HepG2 (cell line): ENCODE results near the gene CDC42EP4. TPM values are rescaled to one million over a fixed set of nuclear protein-coding genes. Genes with fewer than 3 reads are reported as not detected.

Source experiments
- ATAD3A ChIP-seq: sonication (generic); formaldehyde crosslinking; IDR thresholded peaks from 2 replicates; pipeline ENCODE4 v1.4.0; 2020; ENCODE audit warnings: missing genetic modification reagents
- CBX2 ChIP-seq, 2 experiments: fragments of 200-600 bp in 1 of 2; sonication (generic); formaldehyde crosslinking in 1 of 2; IDR thresholded peaks; 2 replicates each; pipeline versions ENCODE4 v1.7.0 to v1.8.1; 2018 to 2022; ENCODE audit warnings: low read depth in 2 of 2, low read length in 1 of 2, mild to moderate bottlenecking in 1 of 2, missing genetic modification reagents in 1 of 2
- CCDC6 ChIP-seq: sonication (generic); formaldehyde crosslinking; IDR thresholded peaks from 2 replicates; pipeline ENCODE4 v1.8.1; 2022; ENCODE audit warnings: mild to moderate bottlenecking, missing genetic modification reagents, moderate library complexity
- CEBPB ChIP-seq: IDR thresholded peaks from 2 replicates; pipeline ENCODE4 v1.6.1; 2011; ENCODE audit warnings: low read depth, low read length, improper control_type of control experiment, borderline replicate concordance
- IKZF5 ChIP-seq: IDR thresholded peaks from 2 replicates; pipeline ENCODE4 v1.6.1; 2018; ENCODE audit warnings: missing genetic modification reagents, mild to moderate bottlenecking, missing compliant biosample characterization
- MZF1 ChIP-seq: sonication (generic); formaldehyde crosslinking; IDR thresholded peaks from 2 replicates; pipeline ENCODE4 v1.8.1; 2023; ENCODE audit warnings: mild to moderate bottlenecking, missing genetic modification reagents, borderline replicate concordance
- NBN ChIP-seq: fragments of 450-650 bp; conservative IDR thresholded peaks from 2 replicates; pipeline ENCODE4 v1.6.1; 2017
- NCOA5 ChIP-seq: sonication (generic); formaldehyde crosslinking; IDR thresholded peaks from 2 replicates; pipeline ENCODE4 v1.4.0; 2020; ENCODE audit warnings: missing genetic modification reagents
- PHF21A ChIP-seq: sonication (generic); formaldehyde crosslinking; IDR thresholded peaks from 2 replicates; pipeline ENCODE4 v1.5.0; 2020; ENCODE audit warnings: mild to moderate bottlenecking, missing genetic modification reagents
- SALL1 ChIP-seq: sonication (generic); formaldehyde crosslinking; IDR thresholded peaks from 2 replicates; pipeline ENCODE4 v1.8.0; 2022; ENCODE audit warnings: mild to moderate bottlenecking, missing genetic modification reagents
- SIX1 ChIP-seq: sonication (generic); formaldehyde crosslinking; IDR thresholded peaks from 2 replicates; pipeline ENCODE4 v1.4.0; 2020; ENCODE audit warnings: missing genetic modification reagents, borderline replicate concordance
- SRF ChIP-seq: IDR thresholded peaks from 2 replicates; pipeline ENCODE4 v1.6.1; 2011; ENCODE audit warnings: mild to moderate bottlenecking, low read depth, low read length, moderate library complexity
- STAT6 ChIP-seq: sonication (generic); formaldehyde crosslinking; IDR thresholded peaks from 2 replicates; pipeline ENCODE4 v1.4.0; 2020; ENCODE audit warnings: missing genetic modification reagents, mild to moderate bottlenecking, borderline replicate concordance
- ZBTB3 ChIP-seq: sonication (generic); formaldehyde crosslinking; IDR thresholded peaks from 2 replicates; pipeline ENCODE4 v1.4.0; 2020; ENCODE audit warnings: low read depth, mild to moderate bottlenecking, moderate library complexity, missing genetic modification reagents, borderline replicate concordance
- ZBTB7A ChIP-seq: sonication (generic); formaldehyde crosslinking; IDR thresholded peaks from 2 replicates; pipeline ENCODE4 v1.8.0; 2022; ENCODE audit warnings: mild to moderate bottlenecking, missing genetic modification reagents
- ZFP1 ChIP-seq: IDR thresholded peaks from 2 replicates; pipeline ENCODE4 v1.6.1; 2016
- ZFP91 ChIP-seq: sonication (generic); formaldehyde crosslinking; IDR thresholded peaks from 2 replicates; pipeline ENCODE4 v1.9.0; 2022; ENCODE audit warnings: missing genetic modification reagents, mild to moderate bottlenecking, borderline replicate concordance
- ZMAT5 ChIP-seq: sonication (generic); formaldehyde crosslinking; IDR thresholded peaks from 2 replicates; pipeline ENCODE4 v1.5.0; 2020; ENCODE audit warnings: mild to moderate bottlenecking, low read depth, missing genetic modification reagents, borderline replicate concordance
- ZNF337 ChIP-seq: sonication (generic); formaldehyde crosslinking; IDR thresholded peaks from 2 replicates; pipeline ENCODE4 v1.5.1; 2020; ENCODE audit warnings: missing genetic modification reagents, low read depth, mild to moderate bottlenecking, borderline replicate concordance
- ZNF446 ChIP-seq: sonication (generic); formaldehyde crosslinking; IDR thresholded peaks from 2 replicates; pipeline ENCODE4 v1.5.0; 2020; ENCODE audit warnings: mild to moderate bottlenecking, missing genetic modification reagents
- ZNF484 ChIP-seq: sonication (generic); formaldehyde crosslinking; IDR thresholded peaks from 2 replicates; pipeline ENCODE4 v1.5.1; 2020; ENCODE audit warnings: mild to moderate bottlenecking, low read depth, missing genetic modification reagents, borderline replicate concordance
- ZNF607 ChIP-seq: sonication (generic); formaldehyde crosslinking; IDR thresholded peaks from 2 replicates; pipeline ENCODE4 v1.5.1; 2020; ENCODE audit warnings: missing genetic modification reagents, mild to moderate bottlenecking, borderline replicate concordance
- ZNF788 ChIP-seq: sonication (generic); formaldehyde crosslinking; IDR thresholded peaks from 2 replicates; pipeline ENCODE4 v1.5.0; 2020; ENCODE audit warnings: mild to moderate bottlenecking, missing genetic modification reagents, borderline replicate concordance
- polyA plus RNA-seq, 8 experiments: library from polyadenylated mRNA; depleted of rRNA in 3 of 8; stranded (reverse) in 7 of 8; unstranded in 1 of 8; fragments of >200 nt; fragmentation: Illumina TruSeq in 4 of 8; extraction: Trizol in 4 of 8; gene quantifications; 2 replicates each; pipeline versions ENCODE4 v1.2.1 to v1.2.3, GENCODE V29; 2011 to 2016; ENCODE audit warnings: low read depth in 4 of 8, missing spikeins in 1 of 8, mixed read lengths in 1 of 8; ENCODE audit not compliant: insufficient read depth in 1 of 8
- total RNA-seq, 5 experiments: library from RNA; depleted of rRNA; stranded (reverse); fragments of >200 nt; fragmentation: Illumina TruSeq; extraction: Trizol; gene quantifications; 2 replicates each; pipeline ENCODE4 v1.2.3, GENCODE V29; 2016; ENCODE audit warnings: low read depth in 1 of 5

CDC42EP4 gene
- total and polyA plus RNA-seq, 2 of the 13 experiments (the other 11 are each of a cell fraction or from before 2014, with no cell fraction given): 19.0 to 54.0 TPM

GRCh38 chr17:73311781-73312641 lies at the start of gene CDC42EP4 (continued):
- TF ChIP-seq SALL1 (CRISPR knock-in tag): peak; percentile 81; the same call in 1 of the 2 replicates
- peak; percentile 66 for TF ChIP-seq IKZF5
- TF ChIP-seq CEBPB: peak; percentile 1; the same call in 1 of the 2 replicates
- no peak for TF ChIP-seq CBX2 (IDR thresholded peaks at IDR 0.05; ENCODE audit: low read depth, low read length)
- no peak for TF ChIP-seq CBX2 (CRISPR knock-in tag; IDR thresholded peaks at IDR 0.05; ENCODE audit: low read depth)
- TF ChIP-seq MZF1: no peak
- no peak; the same call in 1 of the 2 replicates for TF ChIP-seq STAT6 (CRISPR knock-in tag)
- no peak for TF ChIP-seq ZBTB3 (CRISPR knock-in tag)
- TF ChIP-seq SIX1: no peak; the same call in 1 of the 2 replicates
- no peak for TF ChIP-seq SRF
- TF ChIP-seq ZNF607 (CRISPR knock-in tag): no peak; the same call in 1 of the 2 replicates
- peak; percentile 87 for TF ChIP-seq CCDC6 (CRISPR knock-in tag)
- no peak for TF ChIP-seq ZMAT5
- no peak for TF ChIP-seq ZNF788 (CRISPR knock-in tag)
- TF ChIP-seq ATAD3A: no peak
- TF ChIP-seq PHF21A: peak; percentile 93
- no peak for TF ChIP-seq ZNF484 (CRISPR knock-in tag)
- TF ChIP-seq ZNF337 (CRISPR knock-in tag): peak; percentile 92; the same call in 1 of the 2 replicates
- TF ChIP-seq ZBTB7A: no peak; the same call in 1 of the 2 replicates
- TF ChIP-seq ZFP1 (CRISPR knock-in tag): 0 out of 2 replicates have a peak, but pooled peaks have one; percentile 29
- TF ChIP-seq ZNF446 (CRISPR knock-in tag): peak; percentile 10; the same call in 1 of the 2 replicates
- no peak for TF ChIP-seq NBN
- TF ChIP-seq ZFP91 (CRISPR knock-in tag): peak; percentile 80; the same call in 1 of the 2 replicates
- TF ChIP-seq NCOA5 (CRISPR knock-in tag): no peak
